Neuron (in vitro differentiated cells): ENCODE measurements around the gene METTL9.
A peak's percentile ranks its signal among the peaks of the same experiment; 100 is the strongest.
"Not testable (repeated sequence)": the region's sequence is repeated elsewhere in the genome, so short reads cannot be mapped to it uniquely, and the experiment has no call there.

Experiments
- H2AFZ ChIP-seq: one replicate; pipeline ENCODE4 v1.6.1; 2013; ENCODE audit warnings: low read depth, mild to moderate bottlenecking, inconsistent platforms, low read length, moderate library complexity
- H3K27me3 ChIP-seq: one replicate; pipeline ENCODE4 v1.6.1; 2013; ENCODE audit warnings: low read length; ENCODE audit not compliant: insufficient read depth
- H3K36me3 ChIP-seq: one replicate; pipeline ENCODE4 v1.6.1; 2013; ENCODE audit warnings: low read length; ENCODE audit not compliant: insufficient read depth
- H3K4me1 ChIP-seq: one replicate; pipeline ENCODE4 v1.6.1; 2013; ENCODE audit warnings: low read length; ENCODE audit not compliant: insufficient read depth
- H3K4me3 ChIP-seq: 2 replicates; pipeline ENCODE4 v1.5.1; 2013; ENCODE audit warnings: mild to moderate bottlenecking, low read length, moderate library complexity
- H3K9me3 ChIP-seq: one replicate; pipeline ENCODE4 v1.6.1; 2013; ENCODE audit warnings: low read length

Gene METTL9

DNA sequence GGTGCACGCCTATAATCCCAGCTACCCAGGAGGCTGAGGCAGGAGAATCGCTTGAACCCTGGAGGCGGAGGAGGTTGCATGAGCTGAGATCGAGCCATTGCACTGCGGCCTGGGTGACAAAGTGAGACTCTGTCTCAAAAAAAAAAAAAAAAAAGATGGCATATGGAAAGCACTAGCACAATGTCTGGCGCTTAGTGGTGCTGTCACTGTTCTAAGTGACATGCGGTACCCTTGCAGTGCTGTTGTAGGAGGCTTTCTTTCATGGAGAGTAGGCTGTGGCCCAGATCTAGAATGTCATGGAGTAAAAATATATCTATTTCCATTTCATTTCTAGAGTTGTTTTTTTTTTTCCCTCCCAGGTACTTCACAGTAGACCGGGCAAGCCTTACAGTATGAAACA lies 14.6 kb upstream of the METTL9 start:
- H3K36me3 ChIP-seq: no peaks in the 10 kb centered on the region
- no peak overlapping the region for H3K4me3 ChIP-seq
- no peaks in the 10 kb centered on the region for H3K27me3 ChIP-seq
- no peaks in the 10 kb centered on the region for H3K9me3 ChIP-seq
- no peaks in the 10 kb centered on the region for H3K4me1 ChIP-seq
- no peak overlapping the region for H2AFZ ChIP-seq

DNA sequence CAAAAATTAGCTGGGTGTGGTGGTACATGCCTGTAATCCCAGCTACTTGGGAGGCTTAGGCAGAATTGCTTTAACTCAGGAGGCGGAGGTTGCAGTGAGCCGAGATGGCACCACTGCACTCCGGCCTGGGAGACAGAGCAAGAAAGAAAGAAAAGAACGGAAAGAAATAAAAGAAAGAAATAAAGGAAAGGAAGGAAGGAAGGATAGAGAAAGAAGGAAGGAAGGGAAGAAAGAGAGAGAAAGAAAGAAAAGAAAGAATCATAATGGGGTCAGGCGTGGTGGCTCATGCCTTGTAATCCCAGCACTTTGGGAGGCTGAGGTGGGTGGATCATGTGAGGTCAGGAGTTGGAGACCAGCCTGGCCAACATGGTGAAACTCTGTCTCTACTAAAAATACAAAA lies 10.8 kb upstream of the METTL9 start:
- H3K36me3 ChIP-seq, H3K4me1 ChIP-seq, H3K27me3 ChIP-seq, H2AFZ ChIP-seq, H3K4me3 ChIP-seq, H3K9me3 ChIP-seq: not testable (repeated sequence)

GRCh38 chr16:21589551-21589950 lies 9.8 kb upstream of the METTL9 start:
- H3K36me3 ChIP-seq: no peaks in the 10 kb centered on the region
- H3K27me3 ChIP-seq: no peaks in the 10 kb centered on the region
- H3K4me3 ChIP-seq: no peak overlapping the region
- no peaks in the 10 kb centered on the region for H3K9me3 ChIP-seq
- no peak overlapping the region for H2AFZ ChIP-seq
- H3K4me1 ChIP-seq: no peaks in the 10 kb centered on the region

GRCh38 chr16:21590287-21590686 lies 9.1 kb upstream of the METTL9 start:
- Histone ChIP-seq H3K9me3 (no peaks in the 10 kb centered on the region), H2AFZ (no peak overlapping the region), H3K27me3 (no peaks in the 10 kb centered on the region), H3K4me3 (no peak overlapping the region), H3K4me1 (no peaks in the 10 kb centered on the region), H3K36me3 (no peaks in the 10 kb centered on the region)

DNA sequence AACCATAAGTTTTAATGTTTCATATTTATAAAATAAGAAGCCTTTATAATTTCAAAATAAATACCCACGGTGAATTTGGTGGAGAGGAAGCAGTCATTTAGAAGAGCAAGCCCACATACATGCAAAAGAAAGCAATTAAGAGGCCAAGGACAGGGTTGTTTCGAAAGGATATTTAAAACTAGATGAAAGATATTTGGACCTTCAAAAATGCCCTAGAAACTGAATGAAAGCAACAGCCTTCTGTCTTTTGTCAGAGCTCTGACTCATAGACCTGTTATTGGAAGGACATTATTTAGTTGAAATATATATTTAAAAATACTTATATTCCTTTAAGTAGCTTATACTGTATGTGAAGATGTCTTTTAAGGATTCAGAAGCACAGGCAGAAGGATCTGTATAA lies 8.6 kb upstream of the METTL9 start:
- no peaks in the 10 kb centered on the region for H3K36me3 ChIP-seq
- no peaks in the 10 kb centered on the region for H3K4me1 ChIP-seq
- no peaks in the 10 kb centered on the region for H3K27me3 ChIP-seq
- H3K9me3 ChIP-seq: no peaks in the 10 kb centered on the region
- no peak overlapping the region for H3K4me3 ChIP-seq
- no peak overlapping the region for H2AFZ ChIP-seq

GRCh38 chr16:21592191-21592590 lies 7.2 kb upstream of the METTL9 start:
- Histone ChIP-seq H3K36me3 (no peaks in the 10 kb centered on the region), H3K4me1 (no peaks in the 10 kb centered on the region), H3K4me3 (no peak overlapping the region), H2AFZ (no peak overlapping the region), H3K27me3 (no peaks in the 10 kb centered on the region), H3K9me3 (no peaks in the 10 kb centered on the region)

- H3K36me3 ChIP-seq: no peaks in the 10 kb centered on the region
- H3K9me3 ChIP-seq: no peaks in the 10 kb centered on the region
These were observed 5.7 kb upstream of the METTL9 start for GRCh38 chr16:21593530-21594289.

DNA sequence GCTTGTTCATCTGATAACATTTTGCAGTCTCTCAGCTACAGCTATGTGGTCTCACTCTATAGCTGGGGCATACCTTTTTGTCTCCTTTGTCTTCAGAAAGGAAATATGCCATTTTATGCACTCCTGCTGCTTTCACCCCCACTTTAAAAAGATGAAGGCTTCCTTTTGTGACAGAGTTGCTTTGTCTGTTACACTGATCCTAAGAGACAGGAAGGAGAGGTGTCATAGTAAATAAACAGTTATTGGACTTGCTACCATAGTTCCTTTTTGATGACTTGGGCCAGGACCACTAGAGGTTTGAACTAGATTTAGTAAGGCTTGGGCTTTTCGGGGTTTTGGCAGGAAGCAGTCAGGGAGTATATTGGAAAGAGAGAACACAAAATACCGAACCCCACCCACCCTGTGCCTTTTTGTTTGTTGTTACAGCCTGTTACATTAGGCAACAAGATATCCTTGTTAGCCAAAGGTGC lies 1.8 kb upstream of the METTL9 start:
- peak overlapping the region; percentile 6 for H2AFZ ChIP-seq
- no peaks in the 10 kb centered on the region for H3K9me3 ChIP-seq
- H3K27me3 ChIP-seq: no peaks in the 10 kb centered on the region
- peaks cover 19% of the 10 kb centered on the region for H3K4me1 ChIP-seq
- H3K4me3 ChIP-seq: no peak overlapping the region
- H3K36me3 ChIP-seq: no peaks in the 10 kb centered on the region

More at GRCh38 chr16:21593530-21594289, 5.7 kb upstream of the METTL9 start:
- peaks cover 2% of the 10 kb centered on the region for H3K4me1 ChIP-seq
- no peak overlapping the region for H2AFZ ChIP-seq
- no peaks in the 10 kb centered on the region for H3K27me3 ChIP-seq
- H3K4me3 ChIP-seq: no peak overlapping the region

DNA sequence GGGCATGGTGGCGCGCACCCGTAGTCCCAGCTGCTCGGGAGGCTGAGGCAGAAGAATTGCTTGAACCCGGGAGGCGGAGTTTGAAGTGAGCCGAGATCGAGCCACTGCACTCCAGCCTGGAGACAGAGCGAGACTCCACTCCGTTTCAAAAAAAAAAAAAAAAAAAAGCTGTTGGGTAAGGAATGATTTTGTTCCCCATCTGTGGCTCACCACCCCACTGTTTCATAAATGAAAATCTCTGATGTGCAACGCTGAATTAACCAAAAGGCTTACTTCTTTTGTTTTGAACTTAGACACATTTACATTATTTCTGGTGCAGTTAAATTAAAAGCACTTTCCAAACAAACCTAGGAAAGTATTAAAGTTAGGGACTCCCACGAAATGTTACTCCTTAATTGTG lies 1.2 kb upstream of the METTL9 start:
- Histone ChIP-seq H2AFZ (peak overlapping the region; percentile 20), H3K4me1 (peaks cover 19% of the 10 kb centered on the region), H3K36me3 (no peaks in the 10 kb centered on the region), H3K9me3 (no peaks in the 10 kb centered on the region), H3K27me3 (no peaks in the 10 kb centered on the region), H3K4me3 (peak overlapping the region; percentile 63)

GRCh38 chr16:21598701-21599121 lies 666 bp upstream of the METTL9 start:
- H3K4me1 ChIP-seq: peaks cover 22% of the 10 kb centered on the region
- no peaks in the 10 kb centered on the region for H3K36me3 ChIP-seq
- no peaks in the 10 kb centered on the region for H3K9me3 ChIP-seq
- H2AFZ ChIP-seq: peak overlapping the region; percentile 20
- no peaks in the 10 kb centered on the region for H3K27me3 ChIP-seq
- peak overlapping the region; percentile 63 for H3K4me3 ChIP-seq

- Histone ChIP-seq H3K27me3 (no peaks in the 10 kb centered on the region), H2AFZ (peak overlapping the region; percentile 20), H3K4me1 (peaks cover 27% of the 10 kb centered on the region), H3K9me3 (no peaks in the 10 kb centered on the region), H3K4me3 (peak overlapping the region; percentile 63), H3K36me3 (no peaks in the 10 kb centered on the region)
These were observed 825 bp downstream of the METTL9 start for GRCh38 chr16:21600031-21600773.

GRCh38 chr16:21602785-21603184 lies 3.4 kb downstream of the METTL9 start:
- H3K9me3 ChIP-seq: no peaks in the 10 kb centered on the region
- H2AFZ ChIP-seq: no peak overlapping the region
- no peaks in the 10 kb centered on the region for H3K36me3 ChIP-seq
- H3K27me3 ChIP-seq: no peaks in the 10 kb centered on the region
- H3K4me1 ChIP-seq: peaks cover 27% of the 10 kb centered on the region
- no peak overlapping the region for H3K4me3 ChIP-seq

DNA sequence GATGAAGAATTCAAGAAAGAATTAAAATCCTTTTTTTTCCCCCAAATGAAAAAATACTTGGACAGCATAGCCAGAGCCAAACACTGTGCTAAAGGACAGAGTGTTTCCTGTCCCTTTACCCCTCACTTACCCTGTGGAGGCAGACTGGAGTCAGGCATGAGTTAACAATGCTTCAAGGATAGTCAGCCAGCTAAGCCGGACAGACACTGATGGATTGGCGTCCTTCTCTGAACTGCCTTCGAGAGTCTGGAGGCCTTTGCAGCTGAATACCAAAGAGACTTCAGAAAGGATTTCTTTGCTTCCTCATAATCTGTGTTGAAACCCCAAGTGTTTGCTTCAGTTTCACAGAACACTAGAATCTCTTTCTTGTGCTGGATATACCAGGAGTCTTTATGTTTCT lies 4.6 kb downstream of the METTL9 start:
- peaks cover 27% of the 10 kb centered on the region for H3K4me1 ChIP-seq
- H2AFZ ChIP-seq: no peak overlapping the region
- H3K36me3 ChIP-seq: no peaks in the 10 kb centered on the region
- no peak overlapping the region for H3K4me3 ChIP-seq
- no peaks in the 10 kb centered on the region for H3K27me3 ChIP-seq
- no peaks in the 10 kb centered on the region for H3K9me3 ChIP-seq
